ENCODE data around the gene TMEM141.

- TF ChIP-seq CTCF (conservative IDR thresholded peaks at IDR 0.05; ENCODE audit: low read depth, low read length) (no peak), EZH2 (IDR thresholded peaks at IDR 0.05; ENCODE audit: borderline replicate concordance, low read depth, low read length, poor library complexity, severe bottlenecking) (no peak)
Measured at GRCh38 chr9:136839229-136840139, 48.3 kb downstream of the TMEM141 start.

Measured in A673 (cell line).